ENCODE results near the gene ITGAE.

- TF ChIP-seq POLR2A (IDR thresholded peaks at IDR 0.05; ENCODE audit: low read length) (no peak), CTCF (IDR thresholded peaks at IDR 0.05) (no peak), RARB (CRISPR knock-in tag; IDR thresholded peaks at IDR 0.05) (no peak), REST (IDR thresholded peaks at IDR 0.05) (no peak), SMC3 (IDR thresholded peaks at IDR 0.05) (no peak), ZNF302 (CRISPR knock-in tag; IDR thresholded peaks at IDR 0.05) (no peak), MAFK (IDR thresholded peaks at IDR 0.05; ENCODE audit: partially characterized antibody) (no peak)
These were observed 119.9 kb downstream of the ITGAE start for GRCh38 chr17:3681057-3681456.

All from A549 (cell line).